H54 (cell line): Measurements from ENCODE around the gene TPRG1L.

ENCODE experiments used
- DNase-seq: peaks from one replicate; pipeline ENCODE4 v3.0.0; 2011; ENCODE audit warnings: low spot score, mixed read lengths; ENCODE audit not compliant: insufficient read length
- FAIRE-seq: peaks from 3 replicates; lab custom pipeline; 2011; peaks lifted over from hg19 to GRCh38; lab: Jason Lieb, UNC
- POLR2A ChIP-seq: IDR thresholded peaks from 2 replicates; pipeline ENCODE4 v1.6.1; 2011; ENCODE audit warnings: low read depth, mild to moderate bottlenecking, low read length

Gene TPRG1L

GRCh38 chr1:3654549-3655281, 29.9 kb downstream of the TPRG1L start:
- DNase-seq = no peak
- no peak for TF ChIP-seq POLR2A
- FAIRE-seq = no peak

- no peak for FAIRE-seq
- TF ChIP-seq POLR2A = no peak
- no peak for DNase-seq
These were observed 31.8 kb downstream of the TPRG1L start for GRCh38 chr1:3656450-3657095.

GRCh38 chr1:3657096-3657475, 32.3 kb downstream of the TPRG1L start:
- TF ChIP-seq POLR2A = no peak
- FAIRE-seq (no peak), DNase-seq (no peak)

- TF ChIP-seq POLR2A = no peak
These were observed 32.9 kb downstream of the TPRG1L start for GRCh38 chr1:3657578-3658230.

GRCh38 chr1:3658231-3658615, 33.4 kb downstream of the TPRG1L start:
- FAIRE-seq (no peak), DNase-seq (no peak)
- no peak for TF ChIP-seq POLR2A

More at GRCh38 chr1:3657578-3658230, 32.9 kb downstream of the TPRG1L start:
- no peak for DNase-seq
- no peak for FAIRE-seq

- FAIRE-seq (no peak), DNase-seq (no peak)
- no peak for TF ChIP-seq POLR2A
These were observed 34.3 kb downstream of the TPRG1L start for GRCh38 chr1:3659093-3659492.

- FAIRE-seq (no peak), DNase-seq (no peak)
- no peak for TF ChIP-seq POLR2A
These were observed 35.9 kb downstream of the TPRG1L start for GRCh38 chr1:3660704-3661103.

GRCh38 chr1:3661631-3662030, 36.8 kb downstream of the TPRG1L start:
- DNase-seq (no peak), FAIRE-seq (no peak)
- TF ChIP-seq POLR2A = no peak

- no peak for FAIRE-seq
- TF ChIP-seq POLR2A = no peak
- DNase-seq = no peak
These were observed 37.4 kb downstream of the TPRG1L start for GRCh38 chr1:3662080-3662671.

GRCh38 chr1:3663999-3664699, 39.3 kb downstream of the TPRG1L start:
- no peak for TF ChIP-seq POLR2A
- DNase-seq (no peak), FAIRE-seq (no peak)

- DNase-seq (no peak), FAIRE-seq (no peak)
- no peak for TF ChIP-seq POLR2A
These were observed 40.0 kb downstream of the TPRG1L start for GRCh38 chr1:3664700-3665375.

GRCh38 chr1:3668148-3668547, 43.3 kb downstream of the TPRG1L start:
- no peak for TF ChIP-seq POLR2A
- FAIRE-seq = no peak
- no peak for DNase-seq
